ENCODE data around the gene ACSS3.

The ACSS3 gene

GRCh38 chr12:81261508-81262207 is 183.8 kb downstream of the ACSS3 start:
- no peak for DNase-seq (ENCODE audit: low read depth)
- no peak overlapping the region for H3K4me3 ChIP-seq (ENCODE audit: control insufficient read depth, low read depth, low read length)
- no peak for TF ChIP-seq CTCF (conservative IDR thresholded peaks at IDR 0.05; ENCODE audit: control insufficient read depth, insufficient read depth, low read depth, low read length)

DNA sequence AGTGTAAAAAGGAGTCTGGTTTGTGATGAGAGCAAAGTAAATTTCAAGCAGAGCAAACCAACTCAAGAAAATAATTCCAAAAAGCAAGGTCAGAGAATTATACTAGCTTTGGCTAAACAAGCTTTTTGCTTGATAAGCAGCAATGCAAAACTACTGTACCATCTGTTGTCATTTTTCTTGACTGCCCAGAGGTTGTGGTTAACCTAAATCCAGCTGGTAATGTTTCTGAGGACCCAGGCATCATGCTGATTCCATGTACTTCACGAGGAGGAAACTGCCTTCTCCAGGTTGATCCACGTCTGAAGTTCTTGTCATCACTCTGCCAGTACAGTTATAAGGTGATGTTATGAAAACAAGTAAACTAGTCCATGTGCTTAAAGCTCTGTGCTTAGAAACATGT is 185.2 kb downstream of the ACSS3 start:
- H3K4me3 ChIP-seq (ENCODE audit: control insufficient read depth, low read depth, low read length), result no peak overlapping the region
- no peak for TF ChIP-seq CTCF (conservative IDR thresholded peaks at IDR 0.05; ENCODE audit: control insufficient read depth, insufficient read depth, low read depth, low read length)
- DNase-seq (ENCODE audit: low read depth), result no peak

- no peak overlapping the region for H3K4me3 ChIP-seq (ENCODE audit: control insufficient read depth, low read depth, low read length)
- no peak for DNase-seq (ENCODE audit: low read depth)
- no peak for TF ChIP-seq CTCF (conservative IDR thresholded peaks at IDR 0.05; ENCODE audit: control insufficient read depth, insufficient read depth, low read depth, low read length)
Measured at GRCh38 chr12:81270385-81270784, 192.5 kb downstream of the ACSS3 start.

GRCh38 chr12:81274637-81275529 is 197.0 kb downstream of the ACSS3 start:
- no peak for TF ChIP-seq CTCF (conservative IDR thresholded peaks at IDR 0.05; ENCODE audit: control insufficient read depth, insufficient read depth, low read depth, low read length)
- H3K4me3 ChIP-seq (ENCODE audit: control insufficient read depth, low read depth, low read length), result no peak overlapping the region
- DNase-seq (ENCODE audit: low read depth), result no peak

DNA sequence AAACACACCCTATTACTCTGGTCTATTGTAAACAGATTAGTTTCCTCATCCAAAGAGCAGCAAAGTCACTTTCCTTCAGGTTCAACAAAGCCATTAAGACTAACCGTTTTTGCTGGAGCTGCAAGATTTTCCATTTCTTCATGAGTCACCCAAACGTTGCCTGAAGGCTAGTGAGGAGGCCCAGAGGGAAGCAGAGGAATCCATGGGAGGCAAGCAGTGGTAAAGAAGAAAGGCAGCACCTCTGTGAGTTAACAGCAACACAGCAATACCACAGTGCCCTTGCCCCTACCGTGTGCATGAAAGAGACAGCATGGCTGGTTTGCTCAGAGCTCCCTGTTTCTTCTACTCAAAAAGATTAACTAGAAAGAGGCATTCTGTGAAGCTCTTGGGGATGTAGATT is 206.3 kb downstream of the ACSS3 start:
- no peak overlapping the region for H3K4me3 ChIP-seq (ENCODE audit: control insufficient read depth, low read depth, low read length)
- peak; percentile 11 for DNase-seq (ENCODE audit: low read depth)
- TF ChIP-seq CTCF (conservative IDR thresholded peaks at IDR 0.05; ENCODE audit: control insufficient read depth, insufficient read depth, low read depth, low read length), result no peak

- no peak overlapping the region for H3K4me3 ChIP-seq (ENCODE audit: control insufficient read depth, low read depth, low read length)
- TF ChIP-seq CTCF (conservative IDR thresholded peaks at IDR 0.05; ENCODE audit: control insufficient read depth, insufficient read depth, low read depth, low read length), result no peak
- DNase-seq (ENCODE audit: low read depth), result no peak
Measured at GRCh38 chr12:81288651-81289050, 210.8 kb downstream of the ACSS3 start.

Measured in fibroblast of mammary gland (primary cell).